ENCODE data around the gene MSMO1.

The MSMO1 gene

DNA sequence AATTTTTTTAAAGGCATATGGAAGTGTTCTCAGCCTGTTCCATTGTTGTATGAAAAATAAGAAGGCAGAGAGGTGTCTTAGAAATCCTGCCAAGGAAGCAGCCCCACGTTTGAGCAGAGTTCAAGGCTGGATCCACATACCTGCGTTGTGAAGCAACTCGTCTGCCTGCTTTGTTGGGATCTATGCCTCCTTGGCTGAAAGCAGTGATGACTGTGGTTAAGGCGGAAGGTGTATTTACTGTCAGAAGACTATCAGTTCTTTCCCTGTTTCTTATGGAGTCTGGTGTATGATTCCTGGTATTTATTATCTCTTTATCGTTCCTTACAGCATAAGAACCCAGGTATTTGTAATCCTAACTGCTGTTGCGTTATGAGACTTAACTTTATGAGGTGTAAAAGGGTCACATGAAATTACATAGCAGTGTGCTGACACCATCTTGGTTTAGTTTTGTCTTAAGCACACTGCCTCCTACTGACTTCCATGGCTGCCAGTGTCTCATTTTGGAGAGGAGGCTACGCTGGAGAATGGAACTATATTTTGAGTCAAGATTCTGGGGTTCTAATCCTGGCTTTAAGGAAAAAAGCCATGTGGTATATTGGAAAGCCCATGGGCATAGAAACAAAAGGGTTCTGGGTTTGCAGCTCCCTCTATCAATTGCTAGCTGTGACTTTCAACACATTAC, 3.1 kb upstream of the MSMO1 start:
- POLR2A ChIA-PET (ENCODE audit: low non-redundant PET): no interaction called here
- CTCF ChIA-PET: no interaction called here
- DNase-seq (ENCODE audit: low spot score): no peak
- H3K27ac ChIP-seq: no peak overlapping the region
- TF ChIP-seq, protein P1, sequence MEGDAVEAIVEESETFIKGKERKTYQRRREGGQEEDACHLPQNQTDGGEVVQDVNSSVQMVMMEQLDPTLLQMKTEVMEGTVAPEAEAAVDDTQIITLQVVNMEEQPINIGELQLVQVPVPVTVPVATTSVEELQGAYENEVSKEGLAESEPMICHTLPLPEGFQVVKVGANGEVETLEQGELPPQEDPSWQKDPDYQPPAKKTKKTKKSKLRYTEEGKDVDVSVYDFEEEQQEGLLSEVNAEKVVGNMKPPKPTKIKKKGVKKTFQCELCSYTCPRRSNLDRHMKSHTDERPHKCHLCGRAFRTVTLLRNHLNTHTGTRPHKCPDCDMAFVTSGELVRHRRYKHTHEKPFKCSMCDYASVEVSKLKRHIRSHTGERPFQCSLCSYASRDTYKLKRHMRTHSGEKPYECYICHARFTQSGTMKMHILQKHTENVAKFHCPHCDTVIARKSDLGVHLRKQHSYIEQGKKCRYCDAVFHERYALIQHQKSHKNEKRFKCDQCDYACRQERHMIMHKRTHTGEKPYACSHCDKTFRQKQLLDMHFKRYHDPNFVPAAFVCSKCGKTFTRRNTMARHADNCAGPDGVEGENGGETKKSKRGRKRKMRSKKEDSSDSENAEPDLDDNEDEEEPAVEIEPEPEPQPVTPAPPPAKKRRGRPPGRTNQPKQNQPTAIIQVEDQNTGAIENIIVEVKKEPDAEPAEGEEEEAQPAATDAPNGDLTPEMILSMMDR (conservative IDR thresholded peaks at IDR 0.05; ENCODE audit: low read depth): no peak

DNA sequence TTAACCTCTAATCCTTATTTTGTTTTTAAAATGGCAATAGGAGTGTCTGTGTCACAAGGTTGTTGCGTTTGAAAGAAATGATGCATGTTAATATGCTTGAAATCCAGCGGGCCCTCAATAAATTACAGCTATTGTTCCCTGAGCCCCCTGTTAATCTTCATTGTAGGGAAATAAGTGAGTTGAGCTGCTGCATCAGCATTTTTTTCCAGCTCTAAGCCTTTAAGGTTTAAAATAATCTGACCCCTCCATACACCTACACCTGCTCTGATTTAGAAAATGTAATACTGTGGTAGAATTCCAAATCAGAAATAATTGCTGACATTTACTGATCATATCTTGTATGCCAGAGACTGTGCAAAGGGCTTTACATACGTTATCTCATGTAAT, 2.6 kb upstream of the MSMO1 start:
- H3K27ac ChIP-seq: peak overlapping the region; percentile 90; the same call in 1 of the 2 replicates
- CTCF ChIA-PET: no interaction called here
- POLR2A ChIA-PET (ENCODE audit: low non-redundant PET): no interaction called here
- no peak for DNase-seq (ENCODE audit: low spot score)
- TF ChIP-seq, protein P1 (conservative IDR thresholded peaks at IDR 0.05; ENCODE audit: low read depth): no peak

DNA sequence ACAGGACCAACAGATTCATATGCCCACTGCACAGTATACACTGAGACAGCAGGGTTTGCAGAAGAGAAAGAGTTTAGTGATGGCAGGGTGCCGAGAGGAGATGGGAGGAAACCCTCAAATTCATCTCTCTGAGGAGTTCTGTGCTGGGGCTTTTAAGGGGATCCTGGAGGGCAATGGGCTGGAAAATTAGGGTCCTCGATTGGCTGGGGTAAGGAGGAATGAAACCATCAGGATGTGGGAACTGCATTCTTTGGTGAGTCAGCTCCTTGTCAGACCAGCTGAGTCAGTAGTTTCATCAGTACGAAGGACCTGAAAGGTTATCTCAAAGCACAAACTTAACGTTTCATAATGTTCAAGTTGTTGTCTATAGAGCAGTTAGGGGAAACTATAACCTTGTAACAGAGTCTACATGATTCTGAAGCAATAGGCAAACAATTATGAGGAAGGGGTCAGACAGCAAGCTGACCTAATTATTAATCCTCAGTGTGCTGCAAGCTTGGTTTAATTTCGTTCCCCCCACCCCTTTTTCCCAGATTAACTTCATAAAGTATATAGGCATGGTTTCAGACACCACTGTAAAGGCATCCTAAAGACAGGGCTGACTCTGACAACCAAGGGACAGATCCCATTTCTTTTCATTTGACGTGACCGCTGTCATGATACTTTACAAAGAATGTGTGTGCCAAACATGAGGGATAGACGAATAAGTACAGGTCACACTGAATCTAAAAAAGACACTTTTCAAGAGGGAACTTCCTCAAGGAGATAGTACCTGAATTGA, 1.5 kb upstream of the MSMO1 start:
- TF ChIP-seq, protein P1 (conservative IDR thresholded peaks at IDR 0.05; ENCODE audit: low read depth): no peak
- ChIA-PET POLR2A (ENCODE audit: low non-redundant PET) (no interaction called here), CTCF (no interaction called here)
- DNase-seq (ENCODE audit: low spot score): peak; percentile 64
- peak overlapping the region; percentile 90 for H3K27ac ChIP-seq

DNA sequence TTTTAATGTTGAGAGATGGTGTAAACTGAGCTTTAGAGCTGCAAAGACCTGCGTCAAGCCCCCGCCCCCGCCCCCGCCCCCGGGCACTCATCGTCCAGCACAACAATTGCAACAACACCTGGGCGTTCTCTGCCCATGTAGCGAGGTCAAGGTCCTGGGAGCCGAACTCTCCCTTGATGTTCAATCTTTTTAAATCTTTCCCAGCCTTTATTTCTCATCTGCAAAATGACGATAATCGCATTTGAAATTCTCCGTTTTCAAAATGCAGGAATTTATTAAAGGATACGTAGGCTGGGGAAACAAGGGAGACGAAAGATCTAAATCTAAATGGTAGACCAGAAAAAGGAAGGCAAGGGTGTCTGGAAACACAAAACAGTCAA, 648 bp upstream of the MSMO1 start:
- DNase-seq (ENCODE audit: low spot score): peak; percentile 59
- ChIA-PET POLR2A (ENCODE audit: low non-redundant PET) (no interaction called here), CTCF (no interaction called here)
- peak overlapping the region; percentile 90 for H3K27ac ChIP-seq
- TF ChIP-seq, protein P1 (conservative IDR thresholded peaks at IDR 0.05; ENCODE audit: low read depth): no peak

DNA sequence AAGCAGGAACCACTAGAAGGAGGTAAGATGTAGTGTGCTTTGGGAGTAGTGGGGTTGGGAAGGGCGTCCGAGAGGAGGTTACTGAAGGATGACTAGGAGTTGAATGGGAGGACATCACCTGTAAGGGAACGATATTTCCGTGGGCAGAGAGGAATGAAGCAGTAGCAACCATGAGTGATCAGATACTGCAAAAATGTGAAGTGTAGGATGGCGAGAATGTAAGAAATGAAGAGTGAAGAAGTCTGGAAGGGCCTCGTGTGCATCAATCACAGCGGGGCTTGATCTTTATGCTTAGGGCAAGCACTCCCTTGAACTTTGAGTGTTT, 594 bp downstream of the MSMO1 start:
- DNase-seq (ENCODE audit: low spot score): no peak
- CTCF ChIA-PET: interaction anchor here (0.7 kb wide), 1 partner anchor 146 kb away, joined by 3 read pairs; no protein-coding TSS in a partner anchor
- TF ChIP-seq, protein P1 (conservative IDR thresholded peaks at IDR 0.05; ENCODE audit: low read depth): no peak
- POLR2A ChIA-PET (ENCODE audit: low non-redundant PET): no interaction called here
- H3K27ac ChIP-seq: peak overlapping the region; percentile 90

DNA sequence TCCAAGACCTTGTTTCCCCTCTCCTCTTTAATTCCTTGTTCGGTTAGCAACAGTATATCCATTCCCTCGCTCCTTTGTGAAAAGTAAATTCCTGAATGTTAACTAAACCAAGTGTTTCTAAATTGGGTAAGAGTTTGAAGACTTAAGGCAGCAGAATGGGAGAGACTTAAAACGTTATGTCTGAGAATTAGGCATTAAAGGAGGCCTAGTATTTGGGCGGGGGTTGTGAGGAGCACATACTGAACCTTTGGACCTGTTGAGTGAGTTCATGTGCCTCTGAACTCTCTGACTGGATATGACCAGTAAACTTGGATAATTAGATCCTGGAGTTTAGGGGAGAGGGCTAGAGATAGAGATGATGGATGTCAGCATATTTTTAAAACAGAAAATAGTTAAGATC, 1.2 kb downstream of the MSMO1 start:
- ChIA-PET CTCF (interaction anchor here (0.7 kb wide), 1 partner anchor 145 kb away, joined by 3 read pairs; no protein-coding TSS in a partner anchor), POLR2A (ENCODE audit: low non-redundant PET) (no interaction called here)
- DNase-seq (ENCODE audit: low spot score): no peak
- no peak overlapping the region for H3K27ac ChIP-seq
- TF ChIP-seq, protein P1 (conservative IDR thresholded peaks at IDR 0.05; ENCODE audit: low read depth): no peak

Data from RWPE1 (cell line).